ENCODE results near the gene WNK2.

Gene WNK2

DNA sequence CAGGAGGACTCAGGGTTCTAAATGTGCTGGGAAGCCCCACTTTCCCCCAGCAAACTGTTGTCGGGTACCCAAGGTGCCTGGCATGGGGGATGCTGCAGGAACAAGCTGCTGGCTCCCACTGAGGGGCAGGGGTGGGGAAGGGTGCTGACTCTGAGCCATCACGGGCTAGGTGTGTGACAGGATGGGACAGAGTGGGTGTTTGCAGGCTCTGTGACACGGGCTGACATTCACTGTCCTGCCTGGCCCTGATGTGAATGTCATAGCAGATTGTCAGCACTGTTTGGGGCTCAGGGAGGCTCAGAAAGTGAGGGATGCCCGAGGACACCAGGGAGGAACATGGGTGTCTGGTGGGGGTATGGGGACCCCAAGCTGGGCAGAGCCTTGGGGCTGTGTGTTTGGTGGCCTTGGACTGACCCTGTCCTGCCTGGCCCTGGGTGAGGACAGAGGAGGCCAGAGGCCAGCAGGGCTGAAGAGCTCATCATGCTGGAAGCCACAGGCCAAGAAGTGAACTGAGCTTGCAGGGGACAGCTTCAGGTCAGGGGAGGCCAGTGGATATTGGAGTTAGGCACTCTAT is 20.6 kb downstream of the WNK2 start:
- DNase-seq = no peak
- Histone ChIP-seq H3K4me1 (peaks cover 39% of the 10 kb centered on the region), H3K36me3 (no peaks in the 10 kb centered on the region), H3K27me3 (no peaks in the 10 kb centered on the region), H3K4me3 (ENCODE audit: low read depth, low read length) (no peak overlapping the region), H3K9me3 (no peaks in the 10 kb centered on the region)
- TF ChIP-seq, protein P1, sequence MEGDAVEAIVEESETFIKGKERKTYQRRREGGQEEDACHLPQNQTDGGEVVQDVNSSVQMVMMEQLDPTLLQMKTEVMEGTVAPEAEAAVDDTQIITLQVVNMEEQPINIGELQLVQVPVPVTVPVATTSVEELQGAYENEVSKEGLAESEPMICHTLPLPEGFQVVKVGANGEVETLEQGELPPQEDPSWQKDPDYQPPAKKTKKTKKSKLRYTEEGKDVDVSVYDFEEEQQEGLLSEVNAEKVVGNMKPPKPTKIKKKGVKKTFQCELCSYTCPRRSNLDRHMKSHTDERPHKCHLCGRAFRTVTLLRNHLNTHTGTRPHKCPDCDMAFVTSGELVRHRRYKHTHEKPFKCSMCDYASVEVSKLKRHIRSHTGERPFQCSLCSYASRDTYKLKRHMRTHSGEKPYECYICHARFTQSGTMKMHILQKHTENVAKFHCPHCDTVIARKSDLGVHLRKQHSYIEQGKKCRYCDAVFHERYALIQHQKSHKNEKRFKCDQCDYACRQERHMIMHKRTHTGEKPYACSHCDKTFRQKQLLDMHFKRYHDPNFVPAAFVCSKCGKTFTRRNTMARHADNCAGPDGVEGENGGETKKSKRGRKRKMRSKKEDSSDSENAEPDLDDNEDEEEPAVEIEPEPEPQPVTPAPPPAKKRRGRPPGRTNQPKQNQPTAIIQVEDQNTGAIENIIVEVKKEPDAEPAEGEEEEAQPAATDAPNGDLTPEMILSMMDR (IDR thresholded peaks at IDR 0.05; ENCODE audit: low read depth, low read length) = no peak

DNA sequence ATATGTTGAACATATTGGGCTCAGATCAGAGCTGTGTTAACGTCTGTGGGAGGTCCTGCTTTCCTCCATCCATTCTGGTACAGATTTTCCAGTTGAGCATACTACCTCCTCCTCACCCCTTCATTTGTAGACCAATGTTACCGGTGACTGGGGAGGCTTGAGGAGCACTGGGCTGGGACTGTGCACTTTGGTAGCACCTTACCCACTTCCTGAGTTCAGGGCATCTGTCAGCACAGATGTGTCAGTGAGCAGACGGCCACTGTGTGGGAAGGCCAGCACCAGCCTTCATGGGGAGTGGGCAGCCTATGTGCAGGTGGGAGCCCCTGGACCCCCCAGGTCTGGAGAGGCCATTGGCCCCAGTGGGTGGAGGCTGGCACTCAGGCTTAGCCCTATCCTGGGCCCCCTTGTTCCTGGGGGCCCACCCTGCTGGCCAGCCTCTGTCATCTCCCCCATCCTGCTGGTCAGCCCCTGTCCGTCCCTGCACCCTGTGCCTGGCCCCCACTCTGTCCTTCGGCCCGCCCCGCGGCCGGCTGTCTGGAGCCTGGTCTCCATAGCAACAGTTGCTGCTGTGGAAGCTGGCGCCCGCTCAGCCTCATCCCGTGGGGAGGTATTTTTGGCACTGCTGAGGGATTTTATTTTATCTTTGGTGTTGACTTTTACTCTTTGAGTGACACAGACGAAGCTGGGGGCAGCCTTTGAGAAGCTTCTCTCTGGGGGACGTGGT is 21.3 kb downstream of the WNK2 start:
- H3K9me3 ChIP-seq = no peaks in the 10 kb centered on the region
- no peaks in the 10 kb centered on the region for H3K27me3 ChIP-seq
- peak; percentile 62 for DNase-seq
- H3K4me3 ChIP-seq (ENCODE audit: low read depth, low read length) = 0 out of 2 replicates have a peak overlapping the region, but pooled peaks have one; percentile 14
- no peaks in the 10 kb centered on the region for H3K36me3 ChIP-seq
- TF ChIP-seq, protein P1 (IDR thresholded peaks at IDR 0.05; ENCODE audit: low read depth, low read length) = no peak
- H3K4me1 ChIP-seq = peaks cover 39% of the 10 kb centered on the region

DNA sequence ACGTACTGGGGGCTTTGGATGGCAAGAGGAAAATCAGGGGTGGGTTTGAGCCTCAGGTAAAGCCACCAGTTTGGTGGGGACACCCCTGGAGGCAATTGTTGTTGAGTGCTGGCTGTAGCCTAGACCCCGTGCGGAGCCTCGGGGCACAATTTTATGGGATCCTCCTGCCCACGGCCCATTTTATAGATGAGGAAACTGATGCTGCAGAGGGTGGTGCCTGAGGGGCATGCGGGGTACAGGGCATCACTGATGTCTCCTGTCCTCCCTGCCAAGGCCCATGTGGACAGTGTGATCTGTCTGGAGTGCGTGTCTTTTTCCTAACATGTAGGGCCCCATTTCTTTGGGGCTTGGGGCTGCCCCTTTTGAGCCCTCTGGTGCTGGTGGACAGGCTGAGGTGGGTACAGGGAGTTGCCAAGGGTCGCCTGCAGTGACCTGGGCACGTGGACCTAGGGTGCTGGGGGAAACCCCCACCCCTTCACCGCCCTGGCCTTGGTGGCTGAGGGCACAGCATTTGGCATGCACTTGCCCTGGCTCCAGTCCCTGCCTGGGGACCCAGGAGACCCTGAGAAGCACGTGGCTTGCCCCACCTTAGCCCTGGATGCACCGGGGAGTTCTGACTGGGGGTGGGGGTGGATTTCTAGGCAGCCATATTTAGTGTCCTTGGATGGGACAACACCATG is 22.1 kb downstream of the WNK2 start:
- TF ChIP-seq, protein P1 (IDR thresholded peaks at IDR 0.05; ENCODE audit: low read depth, low read length) = no peak
- H3K4me3 ChIP-seq (ENCODE audit: low read depth, low read length) = no peak overlapping the region
- H3K4me1 ChIP-seq = peaks cover 36% of the 10 kb centered on the region

DNA sequence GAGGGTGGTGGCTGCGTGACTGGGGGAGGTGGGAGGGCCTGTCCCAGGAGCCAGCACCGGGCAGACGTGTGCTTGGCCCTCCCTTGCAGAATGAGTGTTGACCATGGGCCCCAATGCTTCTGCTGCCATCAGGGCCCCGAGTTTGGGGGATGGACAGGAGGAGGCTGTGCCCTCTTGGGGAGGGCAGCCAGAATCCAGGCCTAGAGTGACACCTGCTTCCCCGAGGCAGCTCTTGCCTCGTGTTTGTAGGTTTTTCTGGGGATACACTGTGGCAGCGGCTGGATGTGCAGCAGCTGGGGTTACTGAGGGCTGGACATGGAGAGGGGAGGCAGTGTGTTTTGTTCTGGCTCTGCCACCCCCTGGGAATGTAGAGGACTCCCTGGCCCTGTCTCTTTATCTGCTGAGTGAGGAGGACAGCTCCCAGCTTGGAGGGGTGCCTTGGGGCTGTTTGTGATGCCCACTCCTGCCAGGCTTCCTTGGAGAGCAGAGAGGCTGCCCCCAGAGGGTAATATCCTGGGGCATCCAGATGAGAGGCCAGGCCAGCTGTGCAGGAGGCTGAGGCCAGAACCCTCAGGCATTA is 22.7 kb downstream of the WNK2 start:
- H3K36me3 ChIP-seq = no peaks in the 10 kb centered on the region
- DNase-seq = peak; percentile 39
- peaks cover 30% of the 10 kb centered on the region for H3K4me1 ChIP-seq
- H3K4me3 ChIP-seq (ENCODE audit: low read depth, low read length) = no peak overlapping the region
- TF ChIP-seq, protein P1 (IDR thresholded peaks at IDR 0.05; ENCODE audit: low read depth, low read length) = no peak
- no peaks in the 10 kb centered on the region for H3K27me3 ChIP-seq
- H3K9me3 ChIP-seq = no peaks in the 10 kb centered on the region

More for the DNA sequence above, 22.1 kb downstream of the WNK2 start:
- no peak for DNase-seq
- Histone ChIP-seq H3K27me3 (no peaks in the 10 kb centered on the region), H3K36me3 (no peaks in the 10 kb centered on the region), H3K9me3 (no peaks in the 10 kb centered on the region)

DNA sequence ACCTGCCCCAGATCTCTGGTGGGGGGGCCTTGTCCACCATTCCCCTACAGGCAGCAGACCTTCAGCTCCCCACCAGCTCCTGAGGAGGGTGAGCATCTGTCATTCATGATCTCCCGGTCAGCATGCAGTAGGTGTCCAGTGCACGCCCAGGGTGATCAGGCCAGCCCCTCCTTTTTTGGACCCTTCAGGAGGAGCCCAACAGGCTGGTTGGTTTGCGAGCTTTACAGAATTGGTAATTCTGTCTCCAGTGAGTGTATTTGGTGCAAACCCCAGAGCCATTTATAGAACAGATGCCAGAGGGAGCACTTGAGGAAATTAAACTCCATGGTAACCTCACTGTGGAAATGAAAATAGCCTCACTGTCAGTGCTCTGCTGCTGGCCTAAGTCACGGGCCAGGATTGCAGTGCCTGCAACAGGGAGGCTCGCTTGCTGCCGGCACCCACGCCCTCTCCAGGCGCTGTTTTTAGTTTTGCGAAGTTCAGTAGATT is 23.4 kb downstream of the WNK2 start:
- peaks cover 24% of the 10 kb centered on the region for H3K4me1 ChIP-seq
- DNase-seq = peak; percentile 45
- no peaks in the 10 kb centered on the region for H3K9me3 ChIP-seq
- TF ChIP-seq, protein P1 (IDR thresholded peaks at IDR 0.05; ENCODE audit: low read depth, low read length) = 0 out of 2 replicates have a peak, but pooled peaks have one; percentile 11
- H3K27me3 ChIP-seq = no peaks in the 10 kb centered on the region
- H3K36me3 ChIP-seq = no peaks in the 10 kb centered on the region
- 0 out of 2 replicates have a peak overlapping the region, but pooled peaks have one; percentile 1 for H3K4me3 ChIP-seq (ENCODE audit: low read depth, low read length)
